HL-60 (cell line): ENCODE results near the gene LINGO1.

Source experiments
- DNase-seq, 2 experiments: peaks; one replicate each; pipeline ENCODE4 v3.0.0-alpha.2; 2010 to 2020; ENCODE audit warnings: low read depth in 1 of 2, low spot score in 1 of 2
- H3K27ac ChIP-seq: fragments of 250-450 bp; sonication (Bioruptor Pico); replicated peaks from 2 replicates; pipeline ENCODE4 v1.5.1; 2020; ENCODE audit warnings: mild to moderate bottlenecking, moderate library complexity
- H3K27me3 ChIP-seq: fragments of 250-450 bp; sonication (Bioruptor Pico); 2 replicates; pipeline ENCODE4 v1.5.1; 2021; ENCODE audit warnings: mild to moderate bottlenecking, moderate library complexity; ENCODE audit not compliant: insufficient read depth, poor library complexity, severe bottlenecking
- H3K4me3 ChIP-seq: replicated peaks from 2 replicates; pipeline ENCODE4 v1.5.1; 2011; ENCODE audit warnings: mild to moderate bottlenecking, control low read depth, low read length; ENCODE audit not compliant: insufficient read depth
- GABPA ChIP-seq: IDR thresholded peaks from 2 replicates; pipeline ENCODE4 v1.6.1; 2012; ENCODE audit warnings: low read depth
- POLR2AphosphoS5 ChIP-seq: IDR thresholded peaks from 2 replicates; pipeline ENCODE4 v1.6.1; 2012; ENCODE audit warnings: low read depth
- SPI1 ChIP-seq: IDR thresholded peaks from 2 replicates; pipeline ENCODE4 v1.6.1; 2012; ENCODE audit warnings: low read depth, mild to moderate bottlenecking, borderline replicate concordance
- TF ChIP-seq, protein P1 (sequence below): IDR thresholded peaks from one replicate; pipeline ENCODE4 v1.5.1; 2011; ENCODE audit warnings: low read length, control low read depth, inconsistent platforms; ENCODE audit not compliant: insufficient read depth
- TF ChIP-seq, protein P2 (sequence below): IDR thresholded peaks from 2 replicates; pipeline ENCODE4 v1.6.1; 2012; ENCODE audit warnings: low read depth; ENCODE audit not compliant: insufficient replicate concordance

Gene LINGO1

DNA sequence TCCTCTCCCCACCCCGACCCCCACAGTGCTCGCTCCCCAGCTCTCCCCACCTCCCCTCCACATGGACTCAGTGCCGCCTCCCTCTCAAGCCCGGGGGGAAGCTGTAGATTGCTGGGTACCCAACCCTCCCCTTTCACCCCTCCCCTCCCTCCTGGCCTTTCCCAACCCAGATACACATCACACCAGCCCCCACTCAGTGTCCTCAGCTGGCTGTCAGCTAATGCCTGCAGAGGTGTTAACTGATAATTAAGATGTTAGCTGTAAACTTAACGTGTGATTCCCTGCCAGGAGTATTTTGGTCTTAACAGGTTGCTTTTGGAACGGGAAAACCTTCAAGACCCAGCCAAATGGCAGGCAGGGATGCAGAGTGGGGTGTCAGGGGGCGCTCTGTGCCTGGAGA, 39.4 kb upstream of the LINGO1 start:
- TF ChIP-seq, protein P1, sequence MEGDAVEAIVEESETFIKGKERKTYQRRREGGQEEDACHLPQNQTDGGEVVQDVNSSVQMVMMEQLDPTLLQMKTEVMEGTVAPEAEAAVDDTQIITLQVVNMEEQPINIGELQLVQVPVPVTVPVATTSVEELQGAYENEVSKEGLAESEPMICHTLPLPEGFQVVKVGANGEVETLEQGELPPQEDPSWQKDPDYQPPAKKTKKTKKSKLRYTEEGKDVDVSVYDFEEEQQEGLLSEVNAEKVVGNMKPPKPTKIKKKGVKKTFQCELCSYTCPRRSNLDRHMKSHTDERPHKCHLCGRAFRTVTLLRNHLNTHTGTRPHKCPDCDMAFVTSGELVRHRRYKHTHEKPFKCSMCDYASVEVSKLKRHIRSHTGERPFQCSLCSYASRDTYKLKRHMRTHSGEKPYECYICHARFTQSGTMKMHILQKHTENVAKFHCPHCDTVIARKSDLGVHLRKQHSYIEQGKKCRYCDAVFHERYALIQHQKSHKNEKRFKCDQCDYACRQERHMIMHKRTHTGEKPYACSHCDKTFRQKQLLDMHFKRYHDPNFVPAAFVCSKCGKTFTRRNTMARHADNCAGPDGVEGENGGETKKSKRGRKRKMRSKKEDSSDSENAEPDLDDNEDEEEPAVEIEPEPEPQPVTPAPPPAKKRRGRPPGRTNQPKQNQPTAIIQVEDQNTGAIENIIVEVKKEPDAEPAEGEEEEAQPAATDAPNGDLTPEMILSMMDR = no peak
- TF ChIP-seq POLR2AphosphoS5 = no peak
- TF ChIP-seq GABPA = no peak
- TF ChIP-seq SPI1 = no peak
- TF ChIP-seq, protein P2, sequence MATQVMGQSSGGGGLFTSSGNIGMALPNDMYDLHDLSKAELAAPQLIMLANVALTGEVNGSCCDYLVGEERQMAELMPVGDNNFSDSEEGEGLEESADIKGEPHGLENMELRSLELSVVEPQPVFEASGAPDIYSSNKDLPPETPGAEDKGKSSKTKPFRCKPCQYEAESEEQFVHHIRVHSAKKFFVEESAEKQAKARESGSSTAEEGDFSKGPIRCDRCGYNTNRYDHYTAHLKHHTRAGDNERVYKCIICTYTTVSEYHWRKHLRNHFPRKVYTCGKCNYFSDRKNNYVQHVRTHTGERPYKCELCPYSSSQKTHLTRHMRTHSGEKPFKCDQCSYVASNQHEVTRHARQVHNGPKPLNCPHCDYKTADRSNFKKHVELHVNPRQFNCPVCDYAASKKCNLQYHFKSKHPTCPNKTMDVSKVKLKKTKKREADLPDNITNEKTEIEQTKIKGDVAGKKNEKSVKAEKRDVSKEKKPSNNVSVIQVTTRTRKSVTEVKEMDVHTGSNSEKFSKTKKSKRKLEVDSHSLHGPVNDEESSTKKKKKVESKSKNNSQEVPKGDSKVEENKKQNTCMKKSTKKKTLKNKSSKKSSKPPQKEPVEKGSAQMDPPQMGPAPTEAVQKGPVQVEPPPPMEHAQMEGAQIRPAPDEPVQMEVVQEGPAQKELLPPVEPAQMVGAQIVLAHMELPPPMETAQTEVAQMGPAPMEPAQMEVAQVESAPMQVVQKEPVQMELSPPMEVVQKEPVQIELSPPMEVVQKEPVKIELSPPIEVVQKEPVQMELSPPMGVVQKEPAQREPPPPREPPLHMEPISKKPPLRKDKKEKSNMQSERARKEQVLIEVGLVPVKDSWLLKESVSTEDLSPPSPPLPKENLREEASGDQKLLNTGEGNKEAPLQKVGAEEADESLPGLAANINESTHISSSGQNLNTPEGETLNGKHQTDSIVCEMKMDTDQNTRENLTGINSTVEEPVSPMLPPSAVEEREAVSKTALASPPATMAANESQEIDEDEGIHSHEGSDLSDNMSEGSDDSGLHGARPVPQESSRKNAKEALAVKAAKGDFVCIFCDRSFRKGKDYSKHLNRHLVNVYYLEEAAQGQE = no peak
- Histone ChIP-seq H3K27ac (no peak overlapping the region), H3K4me3 (no peak overlapping the region), H3K27me3 (peaks cover 6% of the 10 kb centered on the region)
- DNase-seq = no peak

DNA sequence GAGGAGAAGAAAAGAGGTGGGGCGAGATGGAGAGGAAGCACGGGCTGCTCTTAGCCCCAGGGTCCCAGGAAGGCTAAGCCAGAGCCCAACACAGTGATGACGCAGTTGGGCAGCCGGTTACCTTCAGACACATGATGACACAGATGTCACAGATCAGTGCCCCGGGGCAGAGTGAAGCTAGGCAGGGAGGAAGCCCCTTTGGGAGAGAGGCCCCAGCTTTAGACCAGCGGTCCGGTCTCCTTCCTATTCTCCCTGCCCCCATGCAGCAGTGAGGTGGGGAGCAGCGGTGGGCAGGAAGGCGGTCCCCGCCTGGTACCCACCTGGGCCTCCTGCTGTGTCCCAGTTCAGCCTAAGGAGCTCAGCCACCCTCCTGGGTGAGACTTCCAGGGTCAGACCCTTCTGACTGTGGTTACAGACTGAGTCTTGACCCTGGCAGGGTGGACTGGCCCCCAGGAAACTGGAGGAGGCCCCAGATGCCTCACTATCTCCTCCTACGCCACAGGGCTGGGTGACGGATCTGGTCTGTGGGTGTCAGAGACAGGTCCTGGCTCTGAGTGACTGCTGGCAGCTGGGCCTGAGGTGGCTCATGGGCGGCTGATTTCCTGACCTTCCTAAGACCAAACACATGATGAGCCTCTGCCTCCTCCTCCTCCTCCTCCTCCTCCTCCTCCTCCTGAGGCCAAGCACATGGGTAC, 38.8 kb upstream of the LINGO1 start:
- TF ChIP-seq, protein P2 = no peak
- TF ChIP-seq POLR2AphosphoS5 (no peak), SPI1 (no peak), GABPA (no peak)
- TF ChIP-seq, protein P1 = no peak
- Histone ChIP-seq H3K4me3 (no peak overlapping the region), H3K27me3 (peaks cover 6% of the 10 kb centered on the region), H3K27ac (no peak overlapping the region)
- no peak for DNase-seq

DNA sequence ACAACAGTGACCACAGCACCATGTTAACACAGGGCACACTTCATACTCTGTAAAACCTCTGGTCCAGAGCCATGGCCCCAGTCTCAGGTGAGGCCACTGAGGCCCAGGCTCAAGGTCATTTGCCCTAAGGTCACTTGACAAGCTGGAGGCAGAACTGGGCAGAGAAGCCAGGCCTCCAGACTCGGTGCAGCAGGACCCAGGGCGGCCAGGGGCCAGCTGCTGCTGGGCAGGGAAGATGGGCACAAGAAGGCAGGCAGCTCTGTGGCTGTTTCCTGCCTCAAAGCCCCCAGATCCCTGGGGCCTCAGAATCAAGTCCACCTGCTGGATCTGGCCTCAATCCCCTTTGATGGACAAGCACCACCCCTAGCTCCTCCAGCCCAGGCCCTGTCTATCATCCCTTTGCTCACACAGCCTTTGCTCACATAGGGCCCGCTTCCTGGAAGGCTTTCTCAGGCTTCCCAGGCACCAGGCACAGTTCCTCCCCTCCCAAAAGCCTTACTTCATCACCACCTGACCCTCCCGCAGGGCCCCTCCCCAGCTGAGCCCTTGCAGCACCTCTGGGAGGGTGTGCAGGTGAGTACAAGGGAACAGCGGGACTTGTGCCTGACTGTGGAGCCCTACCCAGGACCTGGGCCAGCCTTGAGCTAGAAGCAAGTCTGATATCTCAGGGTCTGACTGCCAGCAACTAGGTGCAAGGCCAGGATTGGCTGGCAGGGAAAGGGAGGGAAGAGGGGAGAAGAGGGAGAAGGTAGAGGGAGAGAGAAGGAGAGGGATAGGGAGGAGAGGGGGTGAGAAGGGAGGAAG, 38.0 kb upstream of the LINGO1 start:
- TF ChIP-seq, protein P1 = no peak
- no peak for TF ChIP-seq SPI1
- TF ChIP-seq GABPA = no peak
- TF ChIP-seq POLR2AphosphoS5 = no peak
- TF ChIP-seq, protein P2 = no peak

More for the DNA sequence above, 38.0 kb upstream of the LINGO1 start:
- no peak overlapping the region for H3K4me3 ChIP-seq
- DNase-seq = no peak
- no peak overlapping the region for H3K27ac ChIP-seq
- peaks cover 6% of the 10 kb centered on the region for H3K27me3 ChIP-seq
